ENCODE results near the gene NREP. TPM values are rescaled to one million over a fixed set of nuclear protein-coding genes. Genes with fewer than 3 reads are reported as not detected.

The NREP gene
- total and polyA plus RNA-seq, 2 experiments from 2014 or later, result 260 to 300 TPM

DNA sequence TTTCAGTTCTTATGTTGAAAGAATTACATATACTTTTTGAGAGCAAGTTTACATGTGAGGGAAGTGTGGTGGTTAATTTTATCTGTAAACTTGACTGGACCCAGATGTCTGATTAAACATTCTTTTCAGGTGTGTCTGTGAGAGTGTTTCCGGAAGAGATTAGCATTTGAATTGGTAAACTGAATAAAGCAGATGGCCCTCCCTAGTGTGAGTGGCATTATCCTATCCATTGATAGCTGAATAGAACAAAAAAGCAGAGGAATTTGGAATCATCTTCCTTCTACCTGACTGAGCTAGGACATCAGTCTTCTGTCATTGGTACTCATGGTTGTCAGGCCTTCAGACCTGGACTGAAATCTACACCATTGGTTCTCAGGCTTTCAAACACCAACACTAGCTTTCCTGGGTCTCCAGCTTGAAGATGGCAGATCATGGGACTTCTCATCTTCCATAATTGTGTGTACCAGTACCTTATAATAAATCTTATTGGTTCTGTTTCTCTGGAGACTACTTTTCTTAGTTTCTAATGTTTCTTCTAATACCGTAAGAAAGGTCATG, 36.6 kb downstream of the NREP start:
- Mint-ChIP-seq H3K27ac (0 out of 2 replicates have a peak overlapping the region, but pooled peaks have one; percentile 2), H3K27me3 (ENCODE audit: insufficient read depth, low read depth, poor library complexity) (peaks cover 4% of the 10 kb centered on the region)

More for the DNA sequence above, 36.6 kb downstream of the NREP start:
- Histone ChIP-seq H3K36me3 (ENCODE audit: insufficient read depth) (no peaks in the 10 kb centered on the region; the same call in 1 of the 2 replicates), H3K4me2 (peak overlapping the region; percentile 23; the same call in 1 of the 2 replicates), H2AFZ (no peak overlapping the region), H4K20me1 (replicated peaks; ENCODE audit: insufficient read depth) (no peaks in the 10 kb centered on the region), H3K4me3 (no peak overlapping the region), H3K9me2 (ENCODE audit: insufficient read depth) (peaks cover 31% of the 10 kb centered on the region), H3K4me1 (ENCODE audit: insufficient read depth) (peaks cover 22% of the 10 kb centered on the region), H3K27me3 (ENCODE audit: insufficient read depth) (no peaks in the 10 kb centered on the region), H3K79me2 (replicated peaks; ENCODE audit: insufficient read depth) (no peaks in the 10 kb centered on the region), H3F3A (replicated peaks; ENCODE audit: low read depth) (no peaks in the 10 kb centered on the region), H3K27ac (ENCODE audit: low read depth) (peak overlapping the region; percentile 24; the same call in 1 of the 2 replicates)
- Mint-ChIP-seq H3K4me3 (no peak overlapping the region), H3K36me3 (ENCODE audit: low read depth) (peaks cover 40% of the 10 kb centered on the region), H3K4me1 (peaks cover 25% of the 10 kb centered on the region), H3K9me3 (peaks cover 29% of the 10 kb centered on the region)
- peak; percentile 83 for ATAC-seq
- peak; percentile 54 for DNase-seq (ENCODE audit: low spot score)
- TF ChIP-seq, protein P1, sequence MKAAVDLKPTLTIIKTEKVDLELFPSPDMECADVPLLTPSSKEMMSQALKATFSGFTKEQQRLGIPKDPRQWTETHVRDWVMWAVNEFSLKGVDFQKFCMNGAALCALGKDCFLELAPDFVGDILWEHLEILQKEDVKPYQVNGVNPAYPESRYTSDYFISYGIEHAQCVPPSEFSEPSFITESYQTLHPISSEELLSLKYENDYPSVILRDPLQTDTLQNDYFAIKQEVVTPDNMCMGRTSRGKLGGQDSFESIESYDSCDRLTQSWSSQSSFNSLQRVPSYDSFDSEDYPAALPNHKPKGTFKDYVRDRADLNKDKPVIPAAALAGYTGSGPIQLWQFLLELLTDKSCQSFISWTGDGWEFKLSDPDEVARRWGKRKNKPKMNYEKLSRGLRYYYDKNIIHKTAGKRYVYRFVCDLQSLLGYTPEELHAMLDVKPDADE (IDR thresholded peaks at IDR 0.05), result no peak
- TF ChIP-seq REST (IDR thresholded peaks at IDR 0.05; ENCODE audit: unreplicated experiment), result no peak
- no peak for TF ChIP-seq CREB1 (CRISPR knock-in tag; IDR thresholded peaks at IDR 0.05; ENCODE audit: low read depth)
- no peak for TF ChIP-seq POLR2AphosphoS5 (IDR thresholded peaks at IDR 0.05; ENCODE audit: low read depth)
- no peak for TF ChIP-seq CTCF (conservative IDR thresholded peaks at IDR 0.05; ENCODE audit: low read depth in 2 of 2)
- TF ChIP-seq, protein P2, sequence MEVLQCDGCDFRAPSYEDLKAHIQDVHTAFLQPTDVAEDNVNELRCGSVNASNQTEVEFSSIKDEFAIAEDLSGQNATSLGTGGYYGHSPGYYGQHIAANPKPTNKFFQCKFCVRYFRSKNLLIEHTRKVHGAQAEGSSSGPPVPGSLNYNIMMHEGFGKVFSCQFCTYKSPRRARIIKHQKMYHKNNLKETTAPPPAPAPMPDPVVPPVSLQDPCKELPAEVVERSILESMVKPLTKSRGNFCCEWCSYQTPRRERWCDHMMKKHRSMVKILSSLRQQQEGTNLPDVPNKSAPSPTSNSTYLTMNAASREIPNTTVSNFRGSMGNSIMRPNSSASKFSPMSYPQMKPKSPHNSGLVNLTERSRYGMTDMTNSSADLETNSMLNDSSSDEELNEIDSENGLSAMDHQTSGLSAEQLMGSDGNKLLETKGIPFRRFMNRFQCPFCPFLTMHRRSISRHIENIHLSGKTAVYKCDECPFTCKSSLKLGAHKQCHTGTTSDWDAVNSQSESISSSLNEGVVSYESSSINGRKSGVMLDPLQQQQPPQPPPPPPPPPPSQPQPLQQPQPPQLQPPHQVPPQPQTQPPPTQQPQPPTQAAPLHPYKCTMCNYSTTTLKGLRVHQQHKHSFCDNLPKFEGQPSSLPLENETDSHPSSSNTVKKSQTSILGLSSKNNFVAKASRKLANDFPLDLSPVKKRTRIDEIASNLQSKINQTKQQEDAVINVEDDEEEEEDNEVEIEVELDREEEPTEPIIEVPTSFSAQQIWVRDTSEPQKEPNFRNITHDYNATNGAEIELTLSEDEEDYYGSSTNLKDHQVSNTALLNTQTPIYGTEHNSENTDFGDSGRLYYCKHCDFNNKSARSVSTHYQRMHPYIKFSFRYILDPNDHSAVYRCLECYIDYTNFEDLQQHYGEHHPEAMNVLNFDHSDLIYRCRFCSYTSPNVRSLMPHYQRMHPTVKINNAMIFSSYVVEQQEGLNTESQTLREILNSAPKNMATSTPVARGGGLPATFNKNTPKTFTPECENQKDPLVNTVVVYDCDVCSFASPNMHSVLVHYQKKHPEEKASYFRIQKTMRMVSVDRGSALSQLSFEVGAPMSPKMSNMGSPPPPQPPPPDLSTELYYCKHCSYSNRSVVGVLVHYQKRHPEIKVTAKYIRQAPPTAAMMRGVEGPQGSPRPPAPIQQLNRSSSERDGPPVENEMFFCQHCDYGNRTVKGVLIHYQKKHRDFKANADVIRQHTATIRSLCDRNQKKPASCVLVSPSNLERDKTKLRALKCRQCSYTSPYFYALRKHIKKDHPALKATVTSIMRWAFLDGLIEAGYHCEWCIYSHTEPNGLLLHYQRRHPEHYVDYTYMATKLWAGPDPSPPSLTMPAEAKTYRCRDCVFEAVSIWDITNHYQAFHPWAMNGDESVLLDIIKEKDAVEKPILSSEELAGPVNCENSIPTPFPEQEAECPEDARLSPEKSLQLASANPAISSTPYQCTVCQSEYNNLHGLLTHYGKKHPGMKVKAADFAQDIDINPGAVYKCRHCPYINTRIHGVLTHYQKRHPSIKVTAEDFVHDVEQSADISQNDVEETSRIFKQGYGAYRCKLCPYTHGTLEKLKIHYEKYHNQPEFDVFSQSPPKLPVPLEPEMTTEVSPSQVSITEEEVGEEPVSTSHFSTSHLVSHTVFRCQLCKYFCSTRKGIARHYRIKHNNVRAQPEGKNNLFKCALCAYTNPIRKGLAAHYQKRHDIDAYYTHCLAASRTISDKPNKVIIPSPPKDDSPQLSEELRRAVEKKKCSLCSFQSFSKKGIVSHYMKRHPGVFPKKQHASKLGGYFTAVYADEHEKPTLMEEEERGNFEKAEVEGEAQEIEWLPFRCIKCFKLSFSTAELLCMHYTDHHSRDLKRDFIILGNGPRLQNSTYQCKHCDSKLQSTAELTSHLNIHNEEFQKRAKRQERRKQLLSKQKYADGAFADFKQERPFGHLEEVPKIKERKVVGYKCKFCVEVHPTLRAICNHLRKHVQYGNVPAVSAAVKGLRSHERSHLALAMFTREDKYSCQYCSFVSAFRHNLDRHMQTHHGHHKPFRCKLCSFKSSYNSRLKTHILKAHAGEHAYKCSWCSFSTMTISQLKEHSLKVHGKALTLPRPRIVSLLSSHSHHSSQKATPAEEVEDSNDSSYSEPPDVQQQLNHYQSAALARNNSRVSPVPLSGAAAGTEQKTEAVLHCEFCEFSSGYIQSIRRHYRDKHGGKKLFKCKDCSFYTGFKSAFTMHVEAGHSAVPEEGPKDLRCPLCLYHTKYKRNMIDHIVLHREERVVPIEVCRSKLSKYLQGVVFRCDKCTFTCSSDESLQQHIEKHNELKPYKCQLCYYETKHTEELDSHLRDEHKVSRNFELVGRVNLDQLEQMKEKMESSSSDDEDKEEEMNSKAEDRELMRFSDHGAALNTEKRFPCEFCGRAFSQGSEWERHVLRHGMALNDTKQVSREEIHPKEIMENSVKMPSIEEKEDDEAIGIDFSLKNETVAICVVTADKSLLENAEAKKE (CRISPR knock-in tag; IDR thresholded peaks at IDR 0.05), result peak; percentile 93
- TF ChIP-seq ZNF114 (CRISPR knock-in tag; IDR thresholded peaks at IDR 0.05), result peak; percentile 43; the same call in 1 of the 2 replicates
- no peak for TF ChIP-seq EZH2phosphoT487 (IDR thresholded peaks at IDR 0.05; ENCODE audit: unreplicated experiment)
- no peak for TF ChIP-seq STAT1 (IDR thresholded peaks at IDR 0.05; ENCODE audit: unreplicated experiment)
- no peak for TF ChIP-seq EZH2 (IDR thresholded peaks at IDR 0.05; ENCODE audit: low read depth, unreplicated experiment)
- no peak for TF ChIP-seq JUNB (IDR thresholded peaks at IDR 0.05; ENCODE audit: unreplicated experiment)
- peak; percentile 52; the same call in 1 of the 2 replicates for TF ChIP-seq NANOG (IDR thresholded peaks at IDR 0.05; ENCODE audit: borderline replicate concordance)
- no peak for TF ChIP-seq ZNF331 (CRISPR knock-in tag; IDR thresholded peaks at IDR 0.05; ENCODE audit: low read depth)

All from GM23338 (cell line).